Measurements from ENCODE around the gene ZFP36L1. TPM values are rescaled to one million over a fixed set of nuclear protein-coding genes. Genes with fewer than 3 reads are reported as not detected.

The ZFP36L1 gene
- polyA plus RNA-seq, 1 experiment, result 52.7 TPM

GRCh38 chr14:68816183-68816942 is 23.5 kb upstream of the ZFP36L1 start:
- POLR2A ChIA-PET, result interaction anchor here (0.6 to 0.9 kb wide), 3 partner anchors 23 to 916 kb away, joined by 3 to 5 read pairs (median 3); no protein-coding TSS in a partner anchor

DNA sequence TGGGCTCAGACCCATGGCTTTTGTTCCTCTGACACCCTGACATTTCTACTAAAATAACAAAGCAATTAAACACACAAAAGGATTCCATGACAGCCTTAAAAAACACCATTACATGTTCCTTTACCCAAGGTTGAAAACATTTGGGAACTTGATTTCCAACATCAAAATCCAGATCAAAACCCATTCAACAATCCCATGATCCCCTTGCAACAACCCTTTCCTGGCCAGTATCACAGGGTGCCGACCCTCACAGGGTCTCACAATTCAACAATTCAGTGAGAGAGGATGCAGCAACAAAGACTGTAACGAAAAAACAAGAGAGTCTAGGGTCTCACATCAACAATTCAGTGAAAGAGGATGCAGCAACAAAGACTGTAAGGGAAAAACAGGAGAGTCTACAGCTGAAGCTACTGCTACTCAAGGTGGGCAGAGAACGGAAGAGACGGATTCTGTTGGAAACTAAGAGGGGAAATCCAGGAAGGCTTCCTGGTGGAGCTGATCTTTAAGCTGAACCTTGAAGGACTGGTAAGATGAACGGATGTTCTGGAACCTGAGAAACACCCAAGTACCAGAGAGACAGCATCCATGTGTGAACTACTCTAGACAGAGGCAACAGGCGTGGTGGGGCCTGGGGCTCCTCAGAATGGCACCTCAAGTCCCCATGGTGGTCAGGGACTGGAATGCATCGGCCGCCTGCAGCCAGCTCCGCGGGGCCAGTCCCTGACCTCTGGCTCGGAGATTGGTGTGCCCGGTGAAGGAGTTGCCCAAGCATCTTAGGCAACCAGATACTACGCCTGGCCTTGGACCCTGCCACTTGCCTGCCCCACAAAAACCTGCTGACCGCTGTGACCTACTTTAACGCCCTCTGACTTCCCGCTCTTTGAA is 22.7 kb upstream of the ZFP36L1 start:
- TF ChIP-seq CTCF (IDR thresholded peaks at IDR 0.05; ENCODE audit: insufficient read depth, low read depth, low read length), result no peak
- Histone ChIP-seq H3K36me3 (ENCODE audit: control insufficient read depth, insufficient read depth, low read length) (no peaks in the 10 kb centered on the region), H3K4me3 (ENCODE audit: low read depth, low read length) (peak overlapping the region; percentile 19; the same call in 1 of the 2 replicates), H3K27me3 (ENCODE audit: control insufficient read depth, insufficient read depth, low read length) (no peaks in the 10 kb centered on the region)
- POLR2A ChIA-PET, result interaction anchor here (0.7 to 2.2 kb wide), 4 partner anchors 20 to 30 kb away, joined by 3 to 10 read pairs (median 5); partner anchors contain the start of gene ZFP36L1
- no peak for DNase-seq (ENCODE audit: low read depth)
- CTCF ChIA-PET, result interaction anchor here (0.6 to 12.0 kb wide), 27 partner anchors 10 to 978 kb away, joined by 3 to 139 read pairs (median 4); no protein-coding TSS in a partner anchor

More at GRCh38 chr14:68816183-68816942, 23.5 kb upstream of the ZFP36L1 start:
- H3K36me3 ChIP-seq (ENCODE audit: control insufficient read depth, insufficient read depth, low read length), result no peaks in the 10 kb centered on the region
- TF ChIP-seq CTCF (IDR thresholded peaks at IDR 0.05; ENCODE audit: insufficient read depth, low read depth, low read length), result peak; percentile 92
- H3K4me3 ChIP-seq (ENCODE audit: low read depth, low read length), result peak overlapping the region; percentile 41
- no peaks in the 10 kb centered on the region for H3K27me3 ChIP-seq (ENCODE audit: control insufficient read depth, insufficient read depth, low read length)
- DNase-seq (ENCODE audit: low read depth), result no peak
- CTCF ChIA-PET, result interaction anchor here (0.6 to 12.0 kb wide), 49 partner anchors 9 to 982 kb away, joined by 3 to 139 read pairs (median 4); no protein-coding TSS in a partner anchor

DNA sequence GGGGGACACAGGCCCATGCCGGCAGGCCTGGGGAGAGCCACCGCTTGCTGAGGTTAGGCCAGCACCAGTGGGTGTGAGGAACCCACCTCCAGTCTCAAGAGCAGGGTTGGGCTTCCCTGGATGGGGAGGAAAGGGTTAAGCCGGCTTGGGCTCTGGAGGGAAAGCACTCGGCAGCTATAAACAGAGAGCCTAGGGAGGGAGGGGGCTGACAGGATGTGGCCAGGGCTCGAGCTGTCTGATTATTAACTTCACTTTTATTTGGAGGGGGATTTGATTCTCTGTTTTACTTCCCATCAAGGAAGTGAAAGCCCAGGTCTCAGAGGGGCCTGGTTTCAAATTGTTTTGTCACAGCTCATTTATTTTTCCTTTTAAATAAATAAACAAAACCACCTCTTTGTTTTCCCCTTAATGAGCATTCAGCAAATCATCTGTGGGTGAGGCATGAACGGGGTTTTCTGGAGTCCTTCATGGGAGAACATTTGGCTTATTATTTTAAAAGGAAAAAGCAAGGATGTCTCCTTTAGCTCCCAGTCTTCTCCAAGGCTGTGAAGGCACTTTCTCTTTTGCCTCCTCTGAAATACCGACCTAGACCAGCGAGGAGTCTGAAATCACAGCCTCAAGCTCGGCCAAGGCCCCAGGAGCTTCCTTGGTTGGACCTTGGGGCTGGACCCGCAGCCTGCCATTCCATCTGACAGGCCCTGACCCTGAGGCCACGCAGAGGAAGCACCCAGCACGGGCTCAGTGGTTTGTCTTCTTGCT is 21.9 kb upstream of the ZFP36L1 start:
- ChIA-PET CTCF (interaction anchor here (0.6 to 12.0 kb wide), 12 partner anchors 11 to 977 kb away, joined by 3 to 139 read pairs (median 4); no protein-coding TSS in a partner anchor), POLR2A (interaction anchor here (0.5 to 2.2 kb wide), 6 partner anchors 19 to 410 kb away, joined by 3 to 10 read pairs (median 4); partner anchors contain the start of gene ZFP36L1)
- Histone ChIP-seq H3K4me3 (ENCODE audit: low read depth, low read length) (no peak overlapping the region), H3K36me3 (ENCODE audit: control insufficient read depth, insufficient read depth, low read length) (no peaks in the 10 kb centered on the region), H3K27me3 (ENCODE audit: control insufficient read depth, insufficient read depth, low read length) (no peaks in the 10 kb centered on the region)
- TF ChIP-seq CTCF (IDR thresholded peaks at IDR 0.05; ENCODE audit: insufficient read depth, low read depth, low read length), result no peak
- DNase-seq (ENCODE audit: low read depth), result no peak

GRCh38 chr14:68814238-68814538 is 21.3 kb upstream of the ZFP36L1 start:
- POLR2A ChIA-PET, result interaction anchor here (0.7 to 2.2 kb wide), 4 partner anchors 19 to 125 kb away, joined by 3 to 10 read pairs (median 4); partner anchors contain the start of gene ZFP36L1
- DNase-seq (ENCODE audit: low read depth), result no peak
- no peaks in the 10 kb centered on the region for H3K36me3 ChIP-seq (ENCODE audit: control insufficient read depth, insufficient read depth, low read length)
- H3K27me3 ChIP-seq (ENCODE audit: control insufficient read depth, insufficient read depth, low read length), result no peaks in the 10 kb centered on the region
- CTCF ChIA-PET, result interaction anchor here (1.2 to 12.0 kb wide), 5 partner anchors 11 to 976 kb away, joined by 3 to 139 read pairs (median 6); no protein-coding TSS in a partner anchor
- no peak for TF ChIP-seq CTCF (IDR thresholded peaks at IDR 0.05; ENCODE audit: insufficient read depth, low read depth, low read length)
- no peak overlapping the region for H3K4me3 ChIP-seq (ENCODE audit: low read depth, low read length)

All from BJ (cell line).